Measurements from ENCODE around the gene AGAP3.

AGAP3 gene

DNA sequence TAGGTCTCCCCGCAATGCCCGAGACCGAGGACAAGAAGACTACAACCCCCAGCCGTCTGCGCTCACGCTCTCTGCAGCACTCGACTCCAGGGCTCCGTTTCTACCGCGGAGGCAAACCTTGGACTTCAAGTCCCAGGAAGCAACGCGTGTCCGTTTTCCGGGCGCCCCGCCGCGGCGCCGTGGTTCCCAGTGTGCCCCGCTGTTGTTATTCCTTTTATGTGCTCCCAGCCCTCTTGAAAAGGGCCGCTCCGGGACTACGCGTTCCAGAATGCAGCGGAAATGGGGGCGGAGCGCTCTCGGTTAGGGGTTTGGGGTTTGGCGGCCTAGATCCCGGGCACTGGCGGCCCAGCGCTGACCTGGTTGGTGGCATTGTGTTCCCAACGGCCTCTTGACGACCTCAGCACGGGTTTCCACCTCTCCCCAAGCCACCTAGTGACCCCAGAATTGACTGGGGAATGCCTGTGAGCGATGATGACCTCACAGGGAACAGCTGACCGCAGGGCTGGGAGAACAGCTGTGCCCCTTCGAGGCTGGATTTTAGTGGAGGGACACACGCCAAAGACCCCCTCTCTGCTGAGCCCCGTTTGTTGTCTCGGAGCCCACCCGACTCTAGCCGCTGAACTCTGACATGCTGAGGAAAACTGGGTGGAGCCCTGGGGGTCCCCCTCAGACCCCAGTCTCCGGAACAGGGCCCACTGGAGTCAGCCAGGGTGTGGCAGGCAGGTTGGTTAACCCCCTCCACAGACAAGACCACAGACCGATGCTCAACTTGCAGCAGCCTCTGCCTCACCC, 28.1 kb upstream of the AGAP3 start:
- peak; percentile 100 for DNase-seq (ENCODE audit: low read depth, low spot score)

DNA sequence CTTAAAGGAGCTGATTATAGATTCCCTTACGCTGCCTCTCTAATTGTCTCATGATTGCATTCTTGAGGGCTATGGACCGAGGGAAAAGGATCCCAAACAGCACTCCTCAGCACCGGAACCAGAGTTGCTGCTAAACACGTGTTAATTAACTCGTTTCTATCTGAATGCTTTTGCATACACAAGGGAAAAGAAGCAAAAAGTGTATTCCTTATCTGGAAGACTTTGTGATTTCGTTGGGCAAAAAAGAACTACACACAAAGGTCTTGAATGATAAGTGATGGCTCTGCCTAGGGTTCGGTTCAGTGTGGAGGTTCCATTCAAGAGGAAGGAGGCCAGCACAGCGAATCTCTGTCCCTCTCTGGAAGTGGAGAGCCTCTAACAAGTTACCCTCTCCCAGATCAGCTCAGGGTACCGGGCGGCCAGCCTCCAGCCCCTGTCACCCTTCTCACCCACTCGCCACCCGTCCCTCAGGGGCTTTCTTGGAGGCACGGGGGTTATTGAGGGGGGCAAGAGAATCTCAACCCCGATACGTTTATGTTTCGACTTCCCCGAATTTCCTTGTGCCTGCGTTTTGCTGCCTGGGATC, 27.4 kb upstream of the AGAP3 start:
- peak; percentile 50 for DNase-seq (ENCODE audit: low read depth, low spot score)

DNA sequence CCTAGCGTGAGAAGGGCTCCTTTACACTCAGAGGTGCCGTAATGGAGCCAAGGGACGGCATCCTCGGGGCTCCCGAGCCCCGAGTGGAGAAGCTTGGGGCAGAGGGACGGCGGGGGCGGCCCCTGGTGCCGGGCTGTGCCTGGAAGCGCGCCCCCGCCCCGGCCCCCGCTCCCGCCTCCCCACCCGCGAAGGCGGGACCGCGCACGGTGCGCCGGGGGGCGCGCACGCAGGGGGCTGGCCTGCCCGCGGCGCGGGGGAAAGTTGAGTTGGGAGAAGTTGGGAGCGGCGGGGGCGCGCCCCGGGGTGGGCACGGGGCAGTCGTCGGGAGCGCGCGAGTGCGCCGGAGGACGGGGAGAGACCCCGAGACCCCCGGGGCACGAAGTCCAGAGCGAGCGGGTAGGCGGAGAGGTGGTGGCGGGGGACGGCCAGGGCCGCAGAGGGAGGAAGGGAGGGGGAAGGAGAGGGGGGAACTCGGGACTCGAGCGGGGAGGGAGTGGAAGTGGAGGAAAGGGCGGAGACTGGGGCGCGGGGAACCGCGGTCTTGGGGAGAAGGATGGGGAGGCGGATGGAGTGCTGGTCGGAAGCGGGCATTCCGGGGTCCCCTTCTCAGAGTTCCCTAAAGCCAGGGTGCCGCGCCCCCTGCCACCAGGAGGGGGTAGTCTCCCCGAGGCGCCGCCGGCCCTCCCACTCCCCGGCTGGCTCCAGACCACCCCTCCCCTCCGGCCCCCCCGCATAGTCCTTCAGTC, 26.7 kb upstream of the AGAP3 start, which contains the start of gene SLC4A2:
Gene SLC4A2 (plus strand): TSS at position 223 of the 746 bp plus-strand sequence. CDS start 2,399 bp downstream, outside the sequence.
- peak; percentile 48 for DNase-seq (ENCODE audit: low read depth, low spot score)

DNA sequence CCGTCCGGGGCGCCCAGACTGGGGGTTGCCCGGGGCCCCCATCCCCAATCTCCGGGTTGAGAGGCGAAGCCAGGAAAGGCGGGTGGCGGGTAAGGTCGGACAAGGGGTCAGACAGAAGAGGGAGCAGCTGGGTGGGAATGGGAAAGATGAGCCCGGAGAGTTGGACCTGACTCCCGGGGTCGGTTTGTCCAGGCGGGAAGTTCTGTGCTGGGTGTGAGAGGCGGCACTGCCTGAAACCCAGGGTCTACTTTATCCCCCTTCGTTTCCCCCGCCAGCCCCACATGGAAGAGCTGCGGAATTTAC, 26.2 kb upstream of the AGAP3 start:
- peak; percentile 58 for DNase-seq (ENCODE audit: low read depth, low spot score)

DNA sequence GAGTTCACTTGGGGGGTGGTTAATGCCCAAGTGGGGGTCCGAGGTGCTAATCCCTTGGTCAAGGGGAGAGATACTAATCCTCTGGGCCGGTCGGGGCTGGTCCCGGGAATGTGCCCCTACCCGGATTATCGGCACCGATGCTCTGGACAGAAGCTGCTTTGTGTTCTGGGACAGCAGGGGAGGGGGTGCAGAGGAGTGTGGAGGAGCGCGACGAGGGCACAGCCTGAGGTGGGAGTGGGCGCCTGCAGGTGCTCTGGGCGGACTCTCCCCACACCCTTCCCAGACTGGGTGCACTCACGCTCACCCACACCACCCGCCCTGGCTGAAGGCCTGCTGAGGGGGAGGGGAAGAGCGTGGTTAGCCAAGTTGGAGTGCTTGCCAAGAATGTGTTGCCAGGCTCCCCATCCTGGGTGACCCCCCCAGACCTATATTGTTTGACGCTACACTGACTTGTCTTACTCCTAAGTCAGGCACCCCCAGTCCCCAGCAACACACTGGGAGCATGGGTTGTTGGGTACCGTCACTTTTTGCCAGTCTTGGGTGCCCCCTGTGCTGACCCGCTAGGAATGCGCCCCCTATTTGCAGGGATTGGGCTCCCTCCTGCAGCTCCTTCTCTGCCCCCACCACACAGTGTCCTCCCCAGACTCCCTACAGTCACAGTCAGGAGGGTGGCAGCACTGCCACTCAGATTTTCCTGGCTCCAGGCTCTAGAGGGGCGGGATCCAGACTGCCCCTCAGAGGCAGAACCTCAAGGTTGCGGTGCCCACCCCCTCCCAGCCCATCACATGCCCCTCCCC, 25.7 kb upstream of the AGAP3 start:
- peak; percentile 52 for DNase-seq (ENCODE audit: low read depth, low spot score)

DNA sequence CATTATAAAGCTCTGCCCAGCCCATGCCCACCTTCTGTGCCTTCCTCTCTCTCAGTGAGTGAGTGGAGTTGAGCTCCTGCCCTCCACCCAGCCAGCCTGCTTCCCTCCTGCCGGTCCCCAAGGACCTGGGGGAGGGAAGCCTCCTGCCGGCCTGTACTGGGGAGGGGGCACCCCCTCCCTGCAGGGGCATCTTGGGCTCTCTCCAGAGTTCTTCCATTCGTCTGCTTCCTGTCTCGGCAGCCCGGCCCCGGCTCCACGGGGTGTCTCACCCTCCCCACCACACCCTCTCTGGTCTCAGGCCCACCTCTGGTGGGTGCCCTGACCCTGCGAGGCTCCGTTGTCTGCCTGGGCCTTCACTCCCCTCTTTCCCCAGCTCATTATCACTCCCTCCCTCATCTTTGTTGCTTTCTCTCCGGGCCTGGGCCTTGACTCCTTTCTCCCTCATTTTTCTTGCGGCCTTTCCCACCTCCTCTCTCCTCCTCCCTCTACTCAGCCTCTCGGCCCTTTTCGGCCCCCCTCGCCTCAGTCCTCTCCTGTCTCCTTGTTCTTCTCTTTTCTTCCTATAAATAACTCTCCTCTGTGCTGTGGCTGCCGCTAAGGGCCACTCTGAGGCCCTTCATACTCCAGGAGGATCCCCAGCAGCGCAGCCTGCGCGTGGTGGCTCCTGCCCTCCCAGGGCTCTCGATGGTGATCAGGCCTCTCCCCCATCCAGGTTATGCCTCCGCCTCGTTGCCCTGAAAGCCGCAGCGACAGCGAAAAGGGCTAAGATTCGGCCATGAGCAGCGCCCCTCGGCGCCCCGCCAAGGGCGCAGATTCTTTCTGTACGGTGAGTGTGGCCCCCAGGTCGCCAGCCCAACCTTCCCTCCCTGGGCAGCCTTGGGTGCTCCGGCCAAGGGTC, 24.8 kb upstream of the AGAP3 start:
- DNase-seq (ENCODE audit: low read depth, low spot score) = peak; percentile 47

DNA sequence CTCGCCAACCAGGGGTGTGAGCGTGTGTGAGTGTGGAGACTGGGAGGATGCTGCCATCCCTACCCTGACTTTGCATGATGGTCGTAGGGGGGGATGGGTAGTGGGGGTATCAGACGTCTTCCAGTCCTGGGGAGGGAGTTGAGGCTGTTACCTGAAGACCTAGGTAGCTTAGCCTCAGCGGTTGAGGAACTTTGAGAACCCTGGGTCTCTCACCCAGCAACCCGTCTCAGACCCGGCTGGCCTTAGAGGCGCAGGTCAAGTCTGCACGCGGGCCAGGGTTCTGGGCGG, 24.2 kb upstream of the AGAP3 start:
- DNase-seq (ENCODE audit: low read depth, low spot score) = no peak

DNA sequence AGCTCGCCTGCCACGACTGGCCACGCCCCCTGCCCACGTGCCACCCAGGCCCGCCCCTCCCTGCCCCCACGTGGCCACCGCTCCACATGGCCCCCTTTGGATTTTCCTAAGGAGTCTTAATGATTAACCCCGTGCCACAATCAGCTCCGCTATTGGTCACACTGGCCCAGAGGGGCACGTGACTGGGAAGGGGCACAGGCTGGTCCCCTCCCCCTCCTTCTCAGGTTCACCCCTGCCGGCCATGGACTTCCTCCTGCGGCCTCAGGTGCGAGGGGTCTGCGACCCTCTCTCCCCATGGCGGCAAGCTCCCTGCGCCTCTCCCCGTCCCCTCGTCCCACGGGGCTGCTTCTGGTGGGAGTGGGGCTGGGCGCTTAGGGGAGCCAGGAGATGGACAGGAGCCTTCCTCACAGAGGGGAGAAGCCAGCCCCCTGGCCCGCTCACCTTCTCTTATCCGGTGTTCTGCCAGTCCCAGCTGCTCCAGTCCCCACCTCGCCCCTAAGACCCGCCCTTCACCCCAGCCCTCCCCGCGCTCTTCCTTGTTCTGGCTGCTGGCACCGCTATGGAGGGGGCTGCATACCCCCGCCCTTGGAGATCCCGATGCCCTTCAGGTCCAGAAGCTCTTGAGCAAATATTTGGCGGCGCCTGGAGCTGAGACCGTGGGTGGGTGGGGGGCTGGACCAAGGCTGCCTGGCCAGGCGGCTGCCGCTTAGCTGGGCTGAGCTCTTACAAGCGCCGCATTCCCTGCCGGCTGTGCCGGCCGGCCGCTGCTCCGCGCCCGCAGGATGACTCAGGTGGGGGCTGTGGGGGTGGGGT, 23.7 kb upstream of the AGAP3 start:
- peak; percentile 93 for DNase-seq (ENCODE audit: low read depth, low spot score)

DNA sequence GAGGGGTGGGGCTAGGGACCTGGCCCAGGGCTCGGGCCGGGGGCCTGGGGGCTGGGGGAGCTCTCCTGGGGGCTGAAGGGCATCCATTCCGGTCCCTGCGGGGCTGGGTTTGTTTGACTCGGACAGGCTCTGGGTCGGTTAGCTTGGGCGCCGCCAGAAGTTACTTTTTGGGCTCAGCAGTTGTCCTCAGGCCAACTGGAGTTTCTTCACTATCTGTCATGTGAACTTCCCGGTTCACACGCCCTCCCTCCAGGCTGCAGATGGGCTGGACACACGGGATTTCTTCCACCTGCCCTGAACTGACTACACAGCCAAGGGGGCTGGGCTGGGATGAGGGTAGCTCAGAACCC, 23.1 kb upstream of the AGAP3 start:
- DNase-seq (ENCODE audit: low read depth, low spot score) = peak; percentile 73

DNA sequence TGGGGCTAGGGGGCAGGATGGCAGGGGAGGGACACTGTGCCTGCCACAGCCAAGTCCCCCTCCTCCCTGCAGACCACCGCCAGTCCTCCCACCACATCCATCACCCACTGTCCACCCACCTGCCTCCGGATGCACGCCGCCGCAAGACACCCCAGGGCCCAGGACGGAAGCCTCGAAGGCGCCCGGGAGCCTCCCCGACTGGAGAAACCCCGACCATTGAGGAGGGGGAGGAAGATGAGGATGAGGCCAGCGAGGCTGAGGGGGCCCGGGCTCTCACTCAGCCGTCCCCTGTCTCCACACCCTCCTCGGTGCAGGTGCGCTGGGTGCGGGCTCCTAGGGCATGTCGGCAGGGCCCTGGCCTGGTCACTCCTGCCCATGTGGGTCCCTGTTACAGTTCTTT, 21.8 kb upstream of the AGAP3 start:
- DNase-seq (ENCODE audit: low read depth, low spot score) = no peak

DNA sequence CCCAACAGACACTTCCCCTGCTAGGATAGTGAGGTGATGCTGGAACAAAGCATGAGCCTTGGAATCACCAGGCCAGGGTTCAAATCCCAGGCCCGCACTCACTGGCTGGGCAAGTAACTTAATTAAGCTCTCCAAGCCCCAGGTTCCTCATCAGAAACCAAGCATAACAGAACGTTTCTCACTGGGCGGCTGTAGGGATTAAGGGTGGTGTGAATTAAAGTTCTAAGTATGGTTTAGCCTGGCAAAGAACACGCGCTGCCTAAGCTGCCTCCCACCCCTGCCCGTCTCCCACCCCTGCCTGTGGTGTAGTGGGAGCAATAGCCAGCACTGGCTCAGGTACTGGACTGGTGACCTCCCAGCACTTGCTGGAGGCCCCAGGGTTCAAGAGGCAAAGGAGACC, 21.3 kb upstream of the AGAP3 start:
- no peak for DNase-seq (ENCODE audit: low read depth, low spot score)

DNA sequence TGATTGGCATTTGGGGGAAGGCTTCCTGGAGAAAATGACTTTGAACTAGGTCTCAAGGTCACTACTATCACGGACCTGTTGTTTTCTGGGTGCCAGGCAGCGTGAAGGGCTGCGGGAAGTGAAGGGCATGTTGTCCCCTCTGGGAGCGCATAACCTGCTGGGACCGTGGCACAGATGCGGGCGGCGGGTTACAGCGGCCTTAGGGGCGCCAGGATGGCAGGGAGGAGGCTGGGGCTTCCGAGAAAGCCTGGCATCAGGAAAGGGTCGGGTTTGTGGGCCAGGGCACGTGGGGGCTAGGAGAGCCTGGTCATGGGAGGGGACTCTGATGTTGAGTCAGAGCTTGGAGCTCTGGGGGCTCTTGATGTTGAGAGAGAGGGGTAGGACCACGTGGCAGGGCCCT, 20.8 kb upstream of the AGAP3 start:
- DNase-seq (ENCODE audit: low read depth, low spot score) = no peak

DNA sequence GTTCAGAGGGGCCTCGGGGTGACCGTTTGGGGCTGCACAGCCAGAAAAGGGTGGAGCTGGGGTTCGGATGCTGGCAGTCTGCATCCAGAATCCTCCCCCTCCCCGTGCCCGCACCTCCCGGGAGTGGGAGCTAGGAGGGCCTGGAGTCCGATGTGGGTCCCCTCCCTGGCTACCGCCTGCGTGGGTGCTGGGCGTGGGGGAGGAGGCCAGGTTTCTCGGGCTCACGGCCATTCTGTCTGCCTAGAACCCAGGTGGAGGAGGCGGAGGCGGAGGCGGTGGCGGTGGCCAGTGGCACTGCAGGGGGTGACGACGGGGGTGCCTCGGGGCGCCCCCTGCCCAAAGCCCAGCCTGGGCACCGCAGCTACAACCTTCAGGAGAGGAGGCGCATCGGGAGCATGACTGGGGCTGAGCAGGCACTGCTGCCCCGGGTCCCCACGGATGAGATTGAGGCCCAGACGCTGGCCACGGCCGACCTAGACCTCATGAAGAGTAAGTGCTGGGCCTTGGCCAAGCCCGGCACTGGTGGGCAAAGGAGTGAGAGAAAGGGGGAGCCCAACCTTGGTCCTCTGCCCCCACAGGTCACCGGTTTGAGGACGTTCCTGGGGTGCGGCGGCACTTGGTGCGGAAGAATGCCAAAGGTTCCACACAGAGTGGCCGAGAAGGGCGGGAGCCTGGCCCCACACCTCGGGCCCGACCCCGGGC, 19.9 kb upstream of the AGAP3 start:
- DNase-seq (ENCODE audit: low read depth, low spot score) = no peak

DNA sequence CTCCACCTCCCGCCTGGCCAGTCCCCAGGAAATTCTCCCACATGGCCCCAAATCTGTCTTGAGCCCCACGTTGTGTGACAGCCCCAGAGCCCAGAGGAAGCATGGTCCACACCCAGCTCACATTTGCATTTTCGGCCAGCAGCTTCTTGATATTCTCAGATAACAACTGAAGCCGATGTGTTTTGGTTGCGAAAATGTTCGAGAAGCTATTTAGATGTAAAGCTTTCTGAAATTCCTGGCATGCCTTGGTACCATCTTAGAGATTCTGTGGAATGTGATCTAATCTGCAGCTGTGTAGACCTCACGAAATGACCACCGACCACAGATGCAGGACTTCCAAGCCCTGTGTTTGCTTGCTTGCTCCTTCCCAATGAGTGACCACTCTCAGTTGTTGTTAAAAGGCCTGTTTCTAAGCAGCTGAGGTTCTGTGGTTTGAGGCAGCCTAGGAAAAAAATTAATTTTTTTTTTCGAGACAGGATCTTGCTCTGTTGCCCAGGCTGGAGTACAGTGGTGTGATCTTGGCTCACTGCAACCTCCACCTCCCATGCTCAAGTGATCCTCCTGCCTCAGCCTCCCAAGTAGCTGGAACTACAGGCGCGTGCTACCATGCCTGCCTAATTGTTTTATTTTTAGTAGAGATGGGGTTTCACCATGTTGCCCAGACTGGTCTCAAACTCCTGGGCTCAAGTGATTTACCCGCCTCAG, 18.1 kb upstream of the AGAP3 start:
- peak; percentile 68 for DNase-seq (ENCODE audit: low read depth, low spot score)

DNA sequence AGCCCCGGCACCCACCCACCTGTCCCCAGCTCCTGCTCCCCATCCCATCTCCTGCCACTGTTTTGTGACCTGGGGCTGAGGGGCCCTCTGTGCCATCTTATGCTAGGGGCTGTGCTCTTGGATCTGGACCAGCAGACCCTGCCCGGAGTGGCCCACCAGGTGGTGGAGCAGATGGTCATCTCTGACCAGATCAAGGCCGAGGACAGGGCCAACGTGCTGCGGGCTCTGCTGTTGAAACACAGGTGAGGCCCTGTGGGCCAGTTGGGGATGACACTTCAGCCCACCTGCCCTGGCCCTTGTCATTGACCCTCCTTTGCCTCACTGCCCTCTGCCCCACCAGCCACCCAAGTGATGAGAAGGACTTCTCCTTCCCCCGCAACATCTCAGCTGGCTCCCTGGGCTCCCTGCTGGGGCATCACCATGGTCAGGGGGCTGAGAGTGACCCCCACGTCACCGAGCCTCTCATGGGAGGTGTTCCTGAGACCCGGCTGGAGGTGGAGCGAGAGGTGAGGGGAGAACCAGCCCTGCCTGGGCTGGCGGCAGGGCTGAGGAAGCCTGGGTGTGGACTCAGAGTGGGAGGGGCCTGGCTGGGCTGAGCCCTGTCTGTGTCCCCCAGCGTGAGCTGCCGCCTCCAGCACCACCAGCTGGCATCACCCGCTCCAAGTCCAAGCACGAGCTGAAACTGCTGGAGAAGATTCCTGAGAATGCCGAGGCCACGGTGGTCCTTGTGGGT, 16.3 kb upstream of the AGAP3 start:
- DNase-seq (ENCODE audit: low read depth, low spot score) = no peak

DNA sequence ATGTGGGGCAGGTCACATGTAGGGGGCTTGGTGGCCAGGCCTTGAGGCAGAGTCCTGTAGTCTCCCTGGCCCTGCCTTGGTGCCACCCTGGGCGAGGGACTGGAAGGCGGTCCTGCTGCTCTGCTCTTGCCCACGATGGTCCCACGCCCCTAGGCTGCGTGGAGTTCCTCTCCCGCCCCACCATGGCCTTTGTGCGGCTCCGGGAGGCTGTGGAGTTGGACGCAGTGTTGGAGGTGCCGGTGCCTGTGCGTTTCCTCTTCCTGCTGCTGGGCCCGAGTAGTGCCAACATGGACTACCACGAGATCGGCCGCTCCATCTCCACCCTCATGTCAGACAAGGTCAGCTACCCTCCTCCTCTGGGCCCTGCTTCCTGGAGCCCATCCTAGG, 15.7 kb upstream of the AGAP3 start:
- no peak for DNase-seq (ENCODE audit: low read depth, low spot score)

DNA sequence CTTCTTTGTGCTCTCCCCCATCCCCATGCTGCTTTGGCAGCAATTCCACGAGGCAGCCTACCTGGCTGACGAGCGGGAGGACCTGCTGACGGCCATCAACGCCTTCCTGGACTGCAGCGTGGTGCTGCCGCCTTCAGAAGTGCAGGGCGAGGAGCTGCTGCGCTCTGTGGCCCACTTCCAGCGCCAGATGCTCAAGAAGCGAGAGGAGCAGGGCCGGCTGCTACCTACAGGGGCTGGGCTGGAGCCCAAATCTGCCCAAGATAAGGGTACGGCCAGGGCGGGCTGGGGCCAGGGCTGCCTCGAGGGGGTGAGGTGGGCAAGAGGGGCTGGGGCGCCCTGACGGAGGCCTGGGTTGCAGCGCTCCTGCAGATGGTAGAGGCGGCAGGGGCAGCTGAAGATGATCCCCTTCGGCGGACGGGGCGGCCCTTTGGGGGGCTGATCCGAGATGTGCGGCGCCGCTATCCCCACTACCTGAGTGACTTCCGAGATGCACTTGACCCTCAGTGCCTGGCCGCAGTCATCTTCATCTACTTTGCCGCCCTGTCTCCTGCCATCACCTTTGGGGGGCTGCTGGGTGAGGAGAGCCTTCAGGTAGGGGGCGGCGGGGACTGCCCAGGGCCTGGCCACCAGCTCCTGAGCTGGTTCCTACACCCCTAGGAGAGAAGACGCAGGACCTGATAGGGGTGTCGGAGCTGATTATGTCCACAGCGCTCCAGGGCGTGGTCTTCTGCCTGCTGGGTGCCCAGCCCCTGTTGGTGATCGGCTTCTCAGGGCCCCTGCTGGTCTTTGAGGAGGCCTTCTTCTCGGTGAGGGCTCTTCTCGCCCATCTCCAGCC, 15.0 kb upstream of the AGAP3 start:
- DNase-seq (ENCODE audit: low read depth, low spot score) = no peak

DNA sequence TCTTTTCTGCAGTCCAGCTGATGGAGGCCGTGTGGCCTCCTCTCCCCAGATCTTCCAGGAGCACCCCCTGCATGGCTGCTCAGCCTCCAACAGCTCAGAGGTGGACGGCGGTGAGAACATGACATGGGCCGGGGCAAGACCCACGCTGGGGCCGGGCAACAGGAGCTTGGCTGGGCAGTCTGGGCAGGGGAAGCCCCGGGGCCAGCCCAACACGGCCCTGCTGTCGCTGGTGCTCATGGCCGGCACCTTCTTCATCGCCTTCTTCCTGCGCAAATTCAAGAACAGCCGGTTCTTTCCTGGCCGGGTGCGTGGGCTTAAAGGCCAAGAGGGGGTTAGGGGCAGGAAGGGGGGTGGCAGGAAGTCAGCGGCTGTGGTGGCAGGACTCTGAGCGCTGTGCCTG, 12.3 kb upstream of the AGAP3 start:
- DNase-seq (ENCODE audit: low read depth, low spot score) = no peak
